ENCODE measurements around the gene AHCTF1.

The AHCTF1 gene, protein sequence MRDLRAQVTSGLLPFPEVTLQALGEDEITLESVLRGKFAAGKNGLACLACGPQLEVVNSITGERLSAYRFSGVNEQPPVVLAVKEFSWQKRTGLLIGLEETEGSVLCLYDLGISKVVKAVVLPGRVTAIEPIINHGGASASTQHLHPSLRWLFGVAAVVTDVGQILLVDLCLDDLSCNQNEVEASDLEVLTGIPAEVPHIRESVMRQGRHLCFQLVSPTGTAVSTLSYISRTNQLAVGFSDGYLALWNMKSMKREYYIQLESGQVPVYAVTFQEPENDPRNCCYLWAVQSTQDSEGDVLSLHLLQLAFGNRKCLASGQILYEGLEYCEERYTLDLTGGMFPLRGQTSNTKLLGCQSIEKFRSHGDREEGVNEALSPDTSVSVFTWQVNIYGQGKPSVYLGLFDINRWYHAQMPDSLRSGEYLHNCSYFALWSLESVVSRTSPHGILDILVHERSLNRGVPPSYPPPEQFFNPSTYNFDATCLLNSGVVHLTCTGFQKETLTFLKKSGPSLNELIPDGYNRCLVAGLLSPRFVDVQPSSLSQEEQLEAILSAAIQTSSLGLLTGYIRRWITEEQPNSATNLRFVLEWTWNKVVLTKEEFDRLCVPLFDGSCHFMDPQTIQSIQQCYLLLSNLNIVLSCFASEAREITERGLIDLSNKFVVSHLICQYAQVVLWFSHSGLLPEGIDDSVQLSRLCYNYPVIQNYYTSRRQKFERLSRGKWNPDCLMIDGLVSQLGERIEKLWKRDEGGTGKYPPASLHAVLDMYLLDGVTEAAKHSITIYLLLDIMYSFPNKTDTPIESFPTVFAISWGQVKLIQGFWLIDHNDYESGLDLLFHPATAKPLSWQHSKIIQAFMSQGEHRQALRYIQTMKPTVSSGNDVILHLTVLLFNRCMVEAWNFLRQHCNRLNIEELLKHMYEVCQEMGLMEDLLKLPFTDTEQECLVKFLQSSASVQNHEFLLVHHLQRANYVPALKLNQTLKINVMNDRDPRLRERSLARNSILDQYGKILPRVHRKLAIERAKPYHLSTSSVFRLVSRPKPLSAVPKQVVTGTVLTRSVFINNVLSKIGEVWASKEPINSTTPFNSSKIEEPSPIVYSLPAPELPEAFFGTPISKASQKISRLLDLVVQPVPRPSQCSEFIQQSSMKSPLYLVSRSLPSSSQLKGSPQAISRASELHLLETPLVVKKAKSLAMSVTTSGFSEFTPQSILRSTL (N-terminal part only)

DNA sequence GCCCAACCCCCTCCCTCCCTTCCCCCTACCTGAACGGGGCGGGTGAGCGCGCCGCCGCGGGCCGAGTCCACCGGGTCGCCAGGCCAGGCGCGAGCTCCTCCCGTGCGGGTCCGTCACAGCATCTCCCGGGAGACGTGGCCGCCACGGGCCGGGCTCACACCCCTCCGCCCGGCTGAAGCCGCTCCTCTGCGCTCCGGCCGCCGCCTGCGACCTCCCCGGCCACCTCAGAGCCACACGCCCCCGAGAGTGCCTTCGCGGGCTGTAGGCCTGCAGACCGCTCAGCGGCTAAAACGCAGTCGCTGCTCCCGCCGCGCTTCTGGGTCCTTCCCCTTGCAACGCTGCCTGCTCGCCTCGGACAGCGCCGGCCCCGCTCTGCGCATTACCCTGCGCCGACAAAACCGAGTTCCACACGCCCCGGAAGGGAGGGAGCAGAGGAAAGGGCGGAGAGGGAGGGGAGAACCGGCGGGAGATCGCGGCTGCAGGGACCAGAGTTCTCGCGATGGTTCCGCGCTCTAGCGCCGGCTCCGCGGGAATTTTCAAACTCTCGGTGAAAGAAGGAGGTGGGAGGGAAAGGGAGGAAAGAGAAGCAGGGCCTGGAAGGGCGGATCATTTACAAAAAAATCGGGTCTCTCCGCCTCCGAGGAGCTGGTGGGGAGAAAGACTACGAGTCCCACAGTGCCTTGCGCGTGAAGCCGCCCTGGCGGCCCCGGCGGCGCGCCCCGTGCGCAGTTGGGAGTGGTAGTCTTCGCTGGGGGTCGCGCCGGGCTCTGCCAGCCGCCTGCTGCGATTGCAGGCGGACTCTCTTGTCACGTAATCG lies at the start of gene AHCTF1:
Gene AHCTF1, minus strand, starts transcription at position 400 of the 817 bp plus-strand sequence. CDS start 13,578 bp downstream, outside the sequence.
- H3K27ac Mint-ChIP-seq: peak within 1 kb of the TSS; percentile 97
- H3K27me3 Mint-ChIP-seq: no peaks in the 10 kb centered on the region
- no peaks in the 10 kb centered on the region for H3K9me3 Mint-ChIP-seq
- H3K4me3 Mint-ChIP-seq: peak within 1 kb of the TSS; percentile 98
- H3K4me1 Mint-ChIP-seq: peaks cover 29% of the 10 kb centered on the region
- DNase-seq (peak; percentile 93), ATAC-seq (peak; percentile 96)
- H3K36me3 Mint-ChIP-seq (ENCODE audit: low read depth): peaks cover 34% of the 10 kb centered on the region

DNA sequence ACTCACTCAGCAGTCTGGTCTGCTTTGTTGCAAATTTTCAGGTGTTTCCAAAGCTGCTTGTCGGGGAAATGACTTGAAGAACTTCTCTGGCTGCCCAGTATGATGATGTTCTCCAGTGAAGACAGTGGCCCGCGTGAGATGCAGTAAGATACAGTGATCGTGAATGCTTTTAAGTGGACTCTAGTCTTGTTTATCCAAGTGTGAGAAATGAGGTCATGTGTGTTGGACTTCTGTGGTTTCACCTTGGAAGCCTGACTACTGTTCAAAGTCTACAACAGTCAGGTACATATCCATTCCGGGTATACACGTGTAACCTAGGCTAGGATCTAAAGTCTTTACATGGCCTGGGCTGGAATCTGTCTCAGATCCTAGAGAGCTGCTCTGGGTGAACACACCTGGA lies 47.0 kb upstream of the AHCTF1 start:
- Mint-ChIP-seq H3K27ac (no peak overlapping the region), H3K9me3 (peaks cover 46% of the 10 kb centered on the region), H3K4me3 (no peak overlapping the region), H3K36me3 (ENCODE audit: low read depth) (peaks cover 17% of the 10 kb centered on the region), H3K27me3 (peaks cover 3% of the 10 kb centered on the region), H3K4me1 (no peaks in the 10 kb centered on the region)
- ATAC-seq (no peak), DNase-seq (no peak)

- DNase-seq: no peak
- ATAC-seq: no peak
- Mint-ChIP-seq H3K4me1 (no peaks in the 10 kb centered on the region), H3K36me3 (ENCODE audit: low read depth) (peaks cover 14% of the 10 kb centered on the region), H3K9me3 (peaks cover 46% of the 10 kb centered on the region), H3K27me3 (peaks cover 3% of the 10 kb centered on the region), H3K4me3 (no peak overlapping the region), H3K27ac (no peak overlapping the region)
These were observed 46.5 kb upstream of the AHCTF1 start for GRCh38 chr1:246978281-246978680.

DNA sequence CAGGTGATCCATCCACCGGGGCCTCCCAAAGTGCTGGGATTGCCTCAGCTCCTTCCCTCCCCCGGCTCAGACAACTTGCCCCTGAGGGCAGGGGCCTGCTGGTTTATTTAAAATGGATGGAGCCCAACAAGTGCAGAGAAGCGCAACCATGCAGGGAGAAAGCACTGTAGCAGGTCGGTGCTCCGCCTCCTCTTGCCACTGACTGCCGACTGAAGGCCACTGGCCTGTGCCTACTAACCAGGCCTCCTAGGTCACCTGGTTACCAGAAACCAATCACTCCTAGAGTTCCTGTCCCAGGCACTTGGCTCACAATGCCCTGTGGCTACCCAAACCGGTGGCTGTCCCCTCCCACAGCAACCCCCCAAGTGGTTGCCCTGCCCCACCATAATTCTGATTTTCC lies 40.2 kb upstream of the AHCTF1 start:
- Mint-ChIP-seq H3K9me3 (peaks cover 30% of the 10 kb centered on the region), H3K27ac (no peak overlapping the region), H3K4me1 (no peaks in the 10 kb centered on the region), H3K4me3 (no peak overlapping the region), H3K27me3 (peaks cover 3% of the 10 kb centered on the region), H3K36me3 (ENCODE audit: low read depth) (peaks cover 6% of the 10 kb centered on the region)
- DNase-seq (no peak), ATAC-seq (no peak)

GRCh38 chr1:246971090-246971721 lies 39.5 kb upstream of the AHCTF1 start:
- ATAC-seq: no peak
- H3K36me3 Mint-ChIP-seq (ENCODE audit: low read depth): peaks cover 7% of the 10 kb centered on the region
- peaks cover 3% of the 10 kb centered on the region for H3K27me3 Mint-ChIP-seq
- H3K27ac Mint-ChIP-seq: no peak overlapping the region
- peaks cover 32% of the 10 kb centered on the region for H3K9me3 Mint-ChIP-seq
- DNase-seq: peak; percentile 50
- H3K4me3 Mint-ChIP-seq: no peak overlapping the region
- H3K4me1 Mint-ChIP-seq: no peaks in the 10 kb centered on the region

GRCh38 chr1:246969621-246970020 lies 37.9 kb upstream of the AHCTF1 start:
- Mint-ChIP-seq H3K4me3 (no peak overlapping the region), H3K36me3 (ENCODE audit: low read depth) (peaks cover 9% of the 10 kb centered on the region)

GRCh38 chr1:246966502-246966901 lies 34.8 kb upstream of the AHCTF1 start:
- no peaks in the 10 kb centered on the region for H3K4me1 Mint-ChIP-seq
- no peaks in the 10 kb centered on the region for H3K27me3 Mint-ChIP-seq
- no peak overlapping the region for H3K4me3 Mint-ChIP-seq
- H3K27ac Mint-ChIP-seq: no peak overlapping the region
- peaks cover 27% of the 10 kb centered on the region for H3K9me3 Mint-ChIP-seq
- H3K36me3 Mint-ChIP-seq (ENCODE audit: low read depth): peaks cover 9% of the 10 kb centered on the region
- ATAC-seq: no peak
- no peak for DNase-seq

More at GRCh38 chr1:246969621-246970020, 37.9 kb upstream of the AHCTF1 start:
- Mint-ChIP-seq H3K27ac (no peak overlapping the region), H3K27me3 (no peaks in the 10 kb centered on the region), H3K9me3 (peaks cover 27% of the 10 kb centered on the region), H3K4me1 (no peaks in the 10 kb centered on the region)
- DNase-seq: no peak
- ATAC-seq: no peak

DNA sequence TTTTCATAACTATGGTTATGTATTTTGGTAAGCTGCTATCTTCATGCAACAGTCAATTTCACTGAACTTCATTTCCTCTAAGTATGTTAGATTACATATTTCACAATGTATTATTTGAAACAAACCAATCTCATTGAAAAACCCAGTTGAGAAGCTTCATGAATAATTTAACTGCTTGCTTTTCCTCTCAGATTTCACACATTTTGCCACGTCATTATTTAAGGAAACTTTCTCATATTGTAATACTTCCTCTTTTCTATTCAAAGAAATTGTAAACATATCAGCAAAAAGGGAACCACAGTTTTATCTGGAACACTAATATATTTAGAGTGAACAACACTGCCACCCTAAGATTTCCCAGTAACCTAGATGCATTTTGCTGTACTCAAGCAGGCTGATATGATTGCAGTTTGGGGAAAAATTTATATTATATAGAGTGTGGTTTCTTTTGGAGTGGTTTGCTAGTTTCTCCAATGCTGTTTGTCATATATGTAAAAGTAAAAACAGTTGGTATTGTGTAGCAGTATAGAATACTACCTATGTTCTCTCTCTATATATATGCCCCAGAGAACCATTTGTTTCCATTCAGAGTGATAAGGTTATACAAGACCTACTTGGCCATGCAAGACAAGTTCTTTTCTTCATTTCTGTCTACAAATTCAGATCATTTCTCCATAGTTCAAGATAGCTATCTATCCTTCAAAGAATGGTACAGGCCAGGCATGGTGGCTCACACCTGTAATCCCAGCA lies 28.4 kb upstream of the AHCTF1 start:
- DNase-seq: no peak

DNA sequence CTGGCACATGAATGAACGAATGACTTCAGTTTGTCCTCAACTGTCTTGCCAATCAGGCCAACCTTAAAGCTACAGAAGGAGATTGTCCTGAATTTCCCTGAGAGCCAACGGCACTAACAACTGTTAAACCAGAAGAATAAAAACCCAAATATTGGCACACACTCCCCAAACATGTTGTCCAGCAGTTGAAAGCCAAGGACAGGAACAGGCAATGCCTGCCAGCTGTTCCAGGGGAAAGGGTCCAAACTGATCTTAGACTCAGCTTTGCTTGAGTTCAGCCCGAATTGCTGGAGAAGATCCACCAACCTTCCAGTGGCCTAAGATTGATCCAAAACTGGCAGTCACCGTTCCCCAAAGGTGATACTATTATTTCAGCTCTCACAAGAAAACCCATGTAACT lies 22.4 kb upstream of the AHCTF1 start:
- no peak overlapping the region for H3K27ac Mint-ChIP-seq
- H3K9me3 Mint-ChIP-seq: no peaks in the 10 kb centered on the region
- no peak for ATAC-seq
- no peak for DNase-seq
- H3K4me1 Mint-ChIP-seq: no peaks in the 10 kb centered on the region
- no peaks in the 10 kb centered on the region for H3K27me3 Mint-ChIP-seq
- H3K4me3 Mint-ChIP-seq: no peak overlapping the region
- no peaks in the 10 kb centered on the region for H3K36me3 Mint-ChIP-seq (ENCODE audit: low read depth)

More for the DNA sequence above, 28.4 kb upstream of the AHCTF1 start:
- Mint-ChIP-seq H3K4me3 (peak overlapping the region; percentile 36), H3K27me3 (no peaks in the 10 kb centered on the region), H3K9me3 (no peaks in the 10 kb centered on the region), H3K36me3 (ENCODE audit: low read depth) (no peaks in the 10 kb centered on the region), H3K4me1 (peaks cover 6% of the 10 kb centered on the region), H3K27ac (no peak overlapping the region)
- ATAC-seq: no peak

GRCh38 chr1:246951413-246951812 lies 19.7 kb upstream of the AHCTF1 start:
- DNase-seq: no peak
- no peaks in the 10 kb centered on the region for H3K36me3 Mint-ChIP-seq (ENCODE audit: low read depth)
- H3K27ac Mint-ChIP-seq: no peak overlapping the region
- ATAC-seq: no peak
- no peaks in the 10 kb centered on the region for H3K27me3 Mint-ChIP-seq
- no peaks in the 10 kb centered on the region for H3K4me1 Mint-ChIP-seq
- H3K4me3 Mint-ChIP-seq: no peak overlapping the region
- H3K9me3 Mint-ChIP-seq: no peaks in the 10 kb centered on the region

GRCh38 chr1:246949956-246950355 lies 18.2 kb upstream of the AHCTF1 start:
- Mint-ChIP-seq H3K36me3 (ENCODE audit: low read depth) (no peaks in the 10 kb centered on the region), H3K4me1 (no peaks in the 10 kb centered on the region), H3K27ac (no peak overlapping the region), H3K9me3 (no peaks in the 10 kb centered on the region), H3K27me3 (no peaks in the 10 kb centered on the region), H3K4me3 (no peak overlapping the region)
- ATAC-seq: no peak
- no peak for DNase-seq

DNA sequence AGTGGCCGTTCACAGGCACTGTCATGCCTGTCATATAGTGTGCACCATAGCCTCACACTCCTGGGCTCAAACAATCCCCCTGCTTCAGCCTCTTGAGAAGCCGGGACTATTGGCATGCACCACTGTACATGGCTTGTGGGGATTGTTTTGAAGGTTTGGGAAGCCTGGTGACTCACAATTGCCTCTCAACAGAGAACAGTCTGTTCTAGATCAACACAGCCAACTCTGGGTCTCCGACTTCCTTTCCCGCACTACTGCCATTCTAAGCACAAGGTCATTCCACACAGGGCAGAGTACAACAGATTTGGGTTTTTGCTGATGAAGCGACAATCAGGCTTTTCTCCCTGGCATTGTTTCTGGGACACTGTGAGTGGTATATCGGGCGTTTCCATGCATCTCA lies 15.5 kb upstream of the AHCTF1 start:
- Mint-ChIP-seq H3K27me3 (no peaks in the 10 kb centered on the region), H3K36me3 (ENCODE audit: low read depth) (no peaks in the 10 kb centered on the region), H3K4me1 (no peaks in the 10 kb centered on the region), H3K4me3 (no peak overlapping the region), H3K9me3 (peaks cover 3% of the 10 kb centered on the region), H3K27ac (no peak overlapping the region)
- DNase-seq: no peak
- ATAC-seq: no peak

GRCh38 chr1:246946366-246946765 lies 14.6 kb upstream of the AHCTF1 start:
- DNase-seq (no peak), ATAC-seq (no peak)
- no peaks in the 10 kb centered on the region for H3K27me3 Mint-ChIP-seq
- peaks cover 3% of the 10 kb centered on the region for H3K9me3 Mint-ChIP-seq
- no peak overlapping the region for H3K4me3 Mint-ChIP-seq
- H3K4me1 Mint-ChIP-seq: no peaks in the 10 kb centered on the region
- no peaks in the 10 kb centered on the region for H3K36me3 Mint-ChIP-seq (ENCODE audit: low read depth)
- H3K27ac Mint-ChIP-seq: no peak overlapping the region
